SU-DHL-6 (cell line): Measurements from ENCODE around the gene MYLK2.

Experiments used
- EZH2phosphoT487 ChIP-seq: fragments of 200-600 bp; sonication (generic), shearing (Covaris generic); conservative IDR thresholded peaks from 2 replicates; pipeline ENCODE4 v1.6.1; 2018; ENCODE audit warnings: mild to moderate bottlenecking, antibody characterized with exemption, low read length, moderate library complexity, mixed read lengths
- TF ChIP-seq, protein P1 (sequence below): fragments of 200-600 bp; sonication (generic); IDR thresholded peaks from one replicate; pipeline ENCODE4 v1.5.1; 2017; ENCODE audit warnings: antibody characterized with exemption, mild to moderate bottlenecking, low read length, moderate library complexity; ENCODE audit not compliant: insufficient read depth, poor library complexity, severe bottlenecking

DNA sequence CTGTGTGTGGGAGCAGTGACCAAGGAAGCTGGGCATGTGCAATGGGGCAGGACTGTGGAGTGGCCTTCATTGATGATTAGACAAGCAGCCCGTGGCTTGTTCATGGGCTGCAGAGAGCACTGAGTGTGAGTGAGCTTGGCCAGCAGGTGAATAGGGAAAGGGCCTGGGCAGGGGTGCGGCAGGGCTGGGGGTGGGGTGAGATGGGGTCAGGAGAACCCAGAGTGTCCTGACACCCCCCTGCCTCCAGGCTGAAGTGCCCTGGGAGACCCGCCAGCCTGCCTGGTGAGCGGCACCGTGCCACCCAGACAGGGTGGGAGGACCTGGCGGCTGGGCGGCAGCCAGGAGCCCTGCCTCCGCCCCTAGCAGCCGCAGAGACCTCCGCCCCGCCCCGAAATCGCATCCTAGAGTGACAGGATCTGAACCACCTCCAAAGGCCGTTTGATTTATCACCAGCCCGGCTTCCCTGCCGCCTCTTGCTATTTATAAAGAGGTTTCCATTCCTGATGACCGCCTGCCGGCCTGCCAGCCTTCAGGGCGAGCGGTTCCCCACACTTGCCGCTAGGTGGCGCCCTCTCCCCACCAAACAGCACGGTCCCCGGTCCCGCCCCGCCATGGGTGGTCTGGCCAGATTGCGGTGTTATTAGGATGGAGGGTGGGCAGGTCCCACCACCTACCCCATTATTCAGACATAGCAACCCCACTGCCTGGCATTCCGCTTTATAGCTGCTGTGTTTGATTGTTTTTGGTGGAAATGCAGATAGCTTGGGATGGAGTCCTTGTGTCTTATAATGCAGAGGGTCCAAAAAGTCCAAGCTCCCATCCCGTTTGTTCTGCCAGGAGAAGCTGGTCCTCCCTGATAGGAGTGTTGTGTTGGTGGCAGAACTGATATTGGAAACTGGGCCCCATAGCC is 3.5 kb downstream of the MYLK2 start:
- TF ChIP-seq, protein P1, sequence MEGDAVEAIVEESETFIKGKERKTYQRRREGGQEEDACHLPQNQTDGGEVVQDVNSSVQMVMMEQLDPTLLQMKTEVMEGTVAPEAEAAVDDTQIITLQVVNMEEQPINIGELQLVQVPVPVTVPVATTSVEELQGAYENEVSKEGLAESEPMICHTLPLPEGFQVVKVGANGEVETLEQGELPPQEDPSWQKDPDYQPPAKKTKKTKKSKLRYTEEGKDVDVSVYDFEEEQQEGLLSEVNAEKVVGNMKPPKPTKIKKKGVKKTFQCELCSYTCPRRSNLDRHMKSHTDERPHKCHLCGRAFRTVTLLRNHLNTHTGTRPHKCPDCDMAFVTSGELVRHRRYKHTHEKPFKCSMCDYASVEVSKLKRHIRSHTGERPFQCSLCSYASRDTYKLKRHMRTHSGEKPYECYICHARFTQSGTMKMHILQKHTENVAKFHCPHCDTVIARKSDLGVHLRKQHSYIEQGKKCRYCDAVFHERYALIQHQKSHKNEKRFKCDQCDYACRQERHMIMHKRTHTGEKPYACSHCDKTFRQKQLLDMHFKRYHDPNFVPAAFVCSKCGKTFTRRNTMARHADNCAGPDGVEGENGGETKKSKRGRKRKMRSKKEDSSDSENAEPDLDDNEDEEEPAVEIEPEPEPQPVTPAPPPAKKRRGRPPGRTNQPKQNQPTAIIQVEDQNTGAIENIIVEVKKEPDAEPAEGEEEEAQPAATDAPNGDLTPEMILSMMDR = peak; percentile 97
- TF ChIP-seq EZH2phosphoT487 = no peak
